HT1080 (cell line): ENCODE data around the gene MT1B. TPM values are rescaled to one million over a fixed set of nuclear protein-coding genes. Genes with fewer than 3 reads are reported as not detected.

ENCODE experiments used
- DNase-seq: peaks from one replicate; pipeline ENCODE4 v3.0.0-alpha.2; 2015; ENCODE audit warnings: low read depth
- polyA plus RNA-seq, 2 experiments: library from polyadenylated mRNA; depleted of rRNA; stranded (reverse); fragments of >200 nt; gene quantifications; 2 replicates each; pipeline ENCODE4 v1.2.3, GENCODE V29; 2015
- total RNA-seq: library from RNA; depleted of rRNA; stranded (reverse); fragments of >200 nt; shearing (Covaris generic); gene quantifications from 2 replicates; pipeline ENCODE4 v1.2.3, GENCODE V29; 2014; rRNA removed

Gene MT1B
- not detected in 2 replicates for total RNA-seq
- polyA plus RNA-seq (2015; cell fraction: cytosol; rRNA removed), result not detected in 2 replicates
- not detected in 2 replicates for polyA plus RNA-seq (2015; cell fraction: nucleus; rRNA removed)

GRCh38 chr16:56651586-56651985, at the start of gene MT1B:
MT1B (plus strand) TSS chr16:56651886; CDS start chr16:56651954, 68 bp downstream.
- DNase-seq, result no peak

- DNase-seq, result no peak
Observed at GRCh38 chr16:56603589-56603988, 48.1 kb upstream of the MT1B start.

- DNase-seq, result no peak
Observed at GRCh38 chr16:56604966-56605365, 46.7 kb upstream of the MT1B start.

GRCh38 chr16:56605475-56605874, 46.2 kb upstream of the MT1B start:
- no peak for DNase-seq

GRCh38 chr16:56606071-56606475, 45.6 kb upstream of the MT1B start:
- DNase-seq, result peak; percentile 86

- DNase-seq, result no peak
Observed at GRCh38 chr16:56606476-56607108, 45.1 kb upstream of the MT1B start.

GRCh38 chr16:56607109-56607618, 44.5 kb upstream of the MT1B start:
- peak; percentile 99 for DNase-seq

- no peak for DNase-seq
Observed at GRCh38 chr16:56607675-56608042, 44.0 kb upstream of the MT1B start.

- DNase-seq, result peak; percentile 99
Observed at GRCh38 chr16:56608043-56608875, 43.4 kb upstream of the MT1B start, which contains the start of gene MT2A. MT2A (plus strand) TSS chr16:56608584; CDS start chr16:56608656, 72 bp downstream.

GRCh38 chr16:56608876-56609462, 42.7 kb upstream of the MT1B start:
- DNase-seq, result no peak

GRCh38 chr16:56609463-56609921, 42.2 kb upstream of the MT1B start:
- DNase-seq, result peak; percentile 84

- peak; percentile 88 for DNase-seq
Observed at GRCh38 chr16:56610017-56610608, 41.6 kb upstream of the MT1B start.

GRCh38 chr16:56610609-56611111, 41.0 kb upstream of the MT1B start:
- DNase-seq, result no peak

- no peak for DNase-seq
Observed at GRCh38 chr16:56611281-56611833, 40.3 kb upstream of the MT1B start.

GRCh38 chr16:56613706-56614105, 38.0 kb upstream of the MT1B start:
- DNase-seq, result peak; percentile 40

GRCh38 chr16:56614549-56614991, 37.1 kb upstream of the MT1B start:
- DNase-seq, result peak; percentile 96

- DNase-seq, result peak; percentile 42
Observed at GRCh38 chr16:56615353-56615752, 36.3 kb upstream of the MT1B start.

GRCh38 chr16:56616608-56617211, 35.0 kb upstream of the MT1B start:
- DNase-seq, result no peak

GRCh38 chr16:56617212-56618085, 34.2 kb upstream of the MT1B start:
- DNase-seq, result no peak
